Testis (tissue), 3 donors: ENCODE data around the gene SPIRE1. TPM values are rescaled to one million over a fixed set of nuclear protein-coding genes. Genes with fewer than 3 reads are reported as not detected.

Source experiments
- DNase-seq: peaks from one replicate; pipeline ENCODE4 v3.0.0-alpha.2; 2019
- H3K27ac ChIP-seq, 2 donors: fragments of 200-600 bp; sonication (generic); one replicate each; pipeline ENCODE4 v1.5.1; 2019
- H3K27me3 ChIP-seq: fragments of 200-600 bp; sonication (generic); one replicate; pipeline ENCODE4 v1.5.1; 2019
- H3K36me3 ChIP-seq: fragments of 200-600 bp; sonication (generic); one replicate; pipeline ENCODE4 v1.5.1; 2017; ENCODE audit warnings: low read depth; ENCODE audit errors: missing control alignments
- H3K4me1 ChIP-seq: fragments of 200-600 bp; sonication (generic); one replicate; pipeline ENCODE4 v1.5.1; 2019
- H3K4me3 ChIP-seq, 2 donors: fragments of 200-600 bp; sonication (generic); one replicate each; pipeline ENCODE4 v1.5.1; 2017 to 2019
- H3K9me3 ChIP-seq: fragments of 200-600 bp; sonication (generic); one replicate; pipeline ENCODE4 v1.5.1; 2017
- CTCF ChIP-seq, 3 experiments: fragments of 450-650 bp in 2 of 3; fragments of 200-600 bp in 1 of 3; sonication (generic) in 1 of 3; IDR thresholded peaks; one replicate each; pipeline ENCODE4 v1.5.1; 2016 to 2019; ENCODE audit warnings: antibody characterized with exemption in 3 of 3, mild to moderate bottlenecking in 2 of 3, moderate library complexity in 1 of 3
- POLR2A ChIP-seq: fragments of 450-650 bp; IDR thresholded peaks from one replicate; pipeline ENCODE4 v1.6.1; 2017; ENCODE audit warnings: antibody characterized with exemption, mild to moderate bottlenecking, moderate library complexity
- WGBS, 2 donors: methylation state at CpG; one replicate each; pipeline ENCODE4 v1.1.5; 2018; 5-methylcytosine and 5-hydroxymethylcytosine counted together
- intact Hi-C: fragments of 100-400 bp; cut with DNase I; formaldehyde crosslinking; loops from one replicate; pipeline ENCODE4 v1.15.1; 2023; ENCODE audit warnings: low total_unique reads
- polyA plus RNA-seq: library from polyadenylated mRNA; stranded (reverse); fragments of 350-450 nt; fragmentation: Illumina TruSeq; extraction: RNeasy Lipid Tissue Mini Kit (QIAGEN cat#74804); gene quantifications from one replicate; pipeline ENCODE4 v1.2.3, GENCODE V29; 2014; ENCODE audit warnings: low read depth, low replicate concordance; ENCODE audit not compliant: insufficient read depth
- total RNA-seq, 2 donors: library from RNA; depleted of rRNA; stranded (reverse); fragments of >200 nt; gene quantifications; one replicate each; pipeline ENCODE4 v1.2.3, GENCODE V29; 2016

The SPIRE1 gene
- total and polyA plus RNA-seq, 3 donors from 2014 or later = 46.8 to 83.5 (median 67.6) TPM

- Histone ChIP-seq H3K27me3 (no peaks in the 10 kb centered on the region), H3K27ac (no peak overlapping the region), H3K9me3 (no peaks in the 10 kb centered on the region), H3K36me3 (no peaks in the 10 kb centered on the region), H3K4me3 (no peak overlapping the region), H3K4me1 (no peaks in the 10 kb centered on the region)
- no peak for DNase-seq
- WGBS, 2 donors = 88% methylated on average over 5 of the region's 5 CpGs
- TF ChIP-seq POLR2A = no peak
- no peak for TF ChIP-seq CTCF (IDR thresholded peaks at IDR 0.05)
- intact Hi-C loops = no loop called here
Observed at GRCh38 chr18:12592597-12593127, 65.2 kb downstream of the SPIRE1 start.

GRCh38 chr18:12589448-12589847, 68.5 kb downstream of the SPIRE1 start:
- no peak for TF ChIP-seq POLR2A
- TF ChIP-seq CTCF (IDR thresholded peaks at IDR 0.05) = no peak
- H3K27me3 ChIP-seq = no peaks in the 10 kb centered on the region
- no peak for DNase-seq
- no peaks in the 10 kb centered on the region for H3K36me3 ChIP-seq
- no peak overlapping the region for H3K27ac ChIP-seq
- H3K4me1 ChIP-seq = no peaks in the 10 kb centered on the region
- no peaks in the 10 kb centered on the region for H3K9me3 ChIP-seq
- intact Hi-C loops = no loop called here
- H3K4me3 ChIP-seq = no peak overlapping the region

- TF ChIP-seq CTCF (IDR thresholded peaks at IDR 0.05) = no peak
- WGBS, 2 donors = 94 to 96% methylated on average over 1 of the region's 1 CpG
- DNase-seq = no peak
- intact Hi-C loops = no loop called here
- Histone ChIP-seq H3K36me3 (no peaks in the 10 kb centered on the region), H3K9me3 (no peaks in the 10 kb centered on the region), H3K27me3 (no peaks in the 10 kb centered on the region), H3K4me1 (no peaks in the 10 kb centered on the region), H3K4me3 (no peak overlapping the region), H3K27ac (no peak overlapping the region)
Observed at GRCh38 chr18:12586956-12587355, 71.0 kb downstream of the SPIRE1 start.

GRCh38 chr18:12585218-12585617, 72.7 kb downstream of the SPIRE1 start:
- 96 to 100% methylated on average over 1 of the region's 1 CpG for WGBS, 2 donors
- intact Hi-C loops = no loop called here

More at GRCh38 chr18:12585218-12585617, 72.7 kb downstream of the SPIRE1 start:
- DNase-seq = no peak
- no peak for TF ChIP-seq POLR2A
- no peak for TF ChIP-seq CTCF (IDR thresholded peaks at IDR 0.05)
- no peaks in the 10 kb centered on the region for H3K9me3 ChIP-seq
- H3K27me3 ChIP-seq = no peaks in the 10 kb centered on the region
- no peak overlapping the region for H3K4me3 ChIP-seq
- no peaks in the 10 kb centered on the region for H3K36me3 ChIP-seq
- H3K27ac ChIP-seq = no peak overlapping the region
- H3K4me1 ChIP-seq = no peaks in the 10 kb centered on the region
